ENCODE measurements around the gene ODAD2. TPM values are rescaled to one million over a fixed set of nuclear protein-coding genes. Genes with fewer than 3 reads are reported as not detected.

Gene ODAD2
- total and polyA plus RNA-seq, 2 of the 8 experiments (the other 6 are each of a cell fraction or from before 2014, with no cell fraction given), result 0.95 to 4.3 TPM

- H3K36me3 ChIP-seq (ENCODE audit: control insufficient read depth in 2 of 4, insufficient read depth in 4 of 4, low read length in 3 of 4), result no peaks in the 10 kb centered on the region
- H3K4me3 ChIP-seq (ENCODE audit: extremely low read depth in 1 of 4, insufficient read depth in 2 of 4, low read depth in 3 of 4, low read length in 4 of 4), result no peak overlapping the region
- H3K9me3 ChIP-seq (ENCODE audit: insufficient read depth in 2 of 2, low read depth in 1 of 2, low read length in 1 of 2), result no peaks in the 10 kb centered on the region
- peaks cover 0 to 2% of the 10 kb centered on the region in 2 experiments for H4K20me1 ChIP-seq (replicated peaks in 1 of 2; ENCODE audit: control insufficient read depth in 1 of 2, insufficient read depth in 2 of 2, low read length in 2 of 2)
- H3K27ac ChIP-seq (ENCODE audit: low read depth, low read length), result no peak overlapping the region
- 57% methylated on average over 3 of the region's 3 CpGs; no CpG with 5 or more reads in 1 of the 2 experiments for WGBS, 2 experiments (ENCODE audit: extremely low coverage in 1 of 2, insufficient coverage in 1 of 2, insufficient read length in 1 of 2, insufficient replicate concordance in 2 of 2, low coverage in 1 of 2, low lambda C conversion rate in 2 of 2, missing lambda C conversion rate in 1 of 2)
- CTCF ChIA-PET (ENCODE audit: partially characterized antibody), result no interaction called here
- POLR2A ChIA-PET (ENCODE audit: partially characterized antibody), result no interaction called here
- TF ChIP-seq RBBP5 (IDR thresholded peaks at IDR 0.05; ENCODE audit: borderline replicate concordance, low read depth, low read length), result no peak
- TF ChIP-seq SP2 (IDR thresholded peaks at IDR 0.05; ENCODE audit: low read length), result no peak
- TF ChIP-seq ATF2 (IDR thresholded peaks at IDR 0.05; ENCODE audit: low read length), result no peak
- no peak for TF ChIP-seq GTF2F1 (IDR thresholded peaks at IDR 0.05; ENCODE audit: borderline replicate concordance, low read depth, low read length)
- TF ChIP-seq JUN (IDR thresholded peaks at IDR 0.05; ENCODE audit: low read depth, low read length), result no peak
- TF ChIP-seq SUZ12 (IDR thresholded peaks at IDR 0.05; ENCODE audit: low read length), result no peak
- no peak for TF ChIP-seq PHF8 (conservative IDR thresholded peaks at IDR 0.05; ENCODE audit: low read depth, low read length)
- TF ChIP-seq NRF1 (IDR thresholded peaks at IDR 0.05; ENCODE audit: low read depth, low read length), result no peak
- TF ChIP-seq EZH2 (IDR thresholded peaks at IDR 0.05; ENCODE audit: low read depth, low read length, severe bottlenecking), result no peak
- H4K5ac ChIP-seq (ENCODE audit: insufficient read length, low read depth, low read length), result no peak overlapping the region
- no peaks in the 10 kb centered on the region for H3K79me1 ChIP-seq (ENCODE audit: low read depth, low read length)
- no peaks in the 10 kb centered on the region for H3K79me2 ChIP-seq (ENCODE audit: control insufficient read depth in 1 of 2, insufficient read depth in 2 of 2, low read length in 2 of 2)
- H3K9ac ChIP-seq (replicated peaks in 1 of 4; ENCODE audit: extremely low read depth in 1 of 4, low read depth in 3 of 4, low read length in 3 of 4), result no peak overlapping the region
- H3K18ac ChIP-seq (ENCODE audit: extremely low read depth, low read length), result no peak overlapping the region
- no peak overlapping the region for H2BK120ac ChIP-seq (replicated peaks; ENCODE audit: low read depth, low read length)
- FAIRE-seq (no peak), DNase-seq (ENCODE audit: low read depth in 1 of 2, low spot score in 2 of 2) (no peak)
- no peak overlapping the region for H3K23ac ChIP-seq (ENCODE audit: insufficient read length)
- H2BK12ac ChIP-seq (ENCODE audit: low read depth, low read length), result no peak overlapping the region
- no peak overlapping the region for H2BK5ac ChIP-seq (ENCODE audit: low read depth, low read length)
- H3K4ac ChIP-seq (replicated peaks; ENCODE audit: insufficient read length, low read depth, low read length), result no peak overlapping the region
- H2AK5ac ChIP-seq (ENCODE audit: low read depth, low read length), result no peak overlapping the region
- H4K91ac ChIP-seq (replicated peaks; ENCODE audit: insufficient read length, low read length), result no peak overlapping the region
- no peak overlapping the region for H3K4me2 ChIP-seq (ENCODE audit: insufficient read depth in 1 of 2, low read depth in 2 of 2, low read length in 2 of 2)
- H2AFZ ChIP-seq (ENCODE audit: low read length), result no peak overlapping the region
- H2BK20ac ChIP-seq (ENCODE audit: low read length), result no peak overlapping the region
- H3K4me1 ChIP-seq (replicated peaks in 1 of 4; ENCODE audit: control insufficient read depth in 3 of 4, insufficient read depth in 4 of 4, low read length in 3 of 4), result no peaks in the 10 kb centered on the region
- H2BK15ac ChIP-seq (ENCODE audit: low read length), result no peak overlapping the region
- H3K23me2 ChIP-seq (ENCODE audit: low read depth, low read length), result no peaks in the 10 kb centered on the region
- H3K14ac ChIP-seq (ENCODE audit: insufficient read length), result no peak overlapping the region
- H3K27me3 ChIP-seq (replicated peaks in 1 of 4; ENCODE audit: control insufficient read depth in 3 of 4, extremely low read depth in 1 of 4, insufficient read depth in 3 of 4, low read length in 3 of 4), result no peaks in the 10 kb centered on the region
- H4K8ac ChIP-seq (ENCODE audit: extremely low read depth, insufficient read depth, low read length), result no peak overlapping the region
- H3K56ac ChIP-seq (replicated peaks; ENCODE audit: insufficient read length, low read depth, low read length), result no peak overlapping the region
These were observed 47.7 kb upstream of the ODAD2 start for GRCh38 chr10:28046579-28046978.

All from H1 (cell line).